Osteoblast (primary cell): Measurements from ENCODE around the gene C12orf75. TPM values are rescaled to one million over a fixed set of nuclear protein-coding genes. Genes with fewer than 3 reads are reported as not detected.

ENCODE experiments used
- DNase-seq: peaks from one replicate; pipeline ENCODE4 v3.0.0; 2011; ENCODE audit warnings: low spot score, mixed read lengths; ENCODE audit not compliant: insufficient read length; ENCODE audit errors: missing footprints
- H2AFZ ChIP-seq: 2 replicates; pipeline ENCODE4 v1.6.0; 2011; ENCODE audit warnings: mild to moderate bottlenecking, low read length
- H3K27ac ChIP-seq: 2 replicates; pipeline ENCODE4 v1.5.1; 2011; ENCODE audit warnings: mild to moderate bottlenecking, low read depth, low read length, moderate library complexity
- H3K27me3 ChIP-seq: 2 replicates; pipeline ENCODE4 v1.6.0; 2012; ENCODE audit warnings: mild to moderate bottlenecking, control low read depth, inconsistent platforms, low read length, moderate library complexity; ENCODE audit not compliant: insufficient read depth
- H3K36me3 ChIP-seq: 2 replicates; pipeline ENCODE4 v1.5.1; 2011; ENCODE audit warnings: mild to moderate bottlenecking, low read length, control low read depth, moderate library complexity; ENCODE audit not compliant: insufficient read depth
- H3K4me1 ChIP-seq: 2 replicates; pipeline ENCODE4 v1.5.1; 2011; ENCODE audit warnings: mild to moderate bottlenecking, low read length, control low read depth, moderate library complexity; ENCODE audit not compliant: insufficient read depth
- H3K4me2 ChIP-seq: 2 replicates; pipeline ENCODE4 v1.6.0; 2011; ENCODE audit warnings: mild to moderate bottlenecking, low read length; ENCODE audit not compliant: insufficient read depth
- H3K4me3 ChIP-seq: fragments of 200-600 bp; sonication (generic); 3 replicates; pipeline ENCODE4 v1.5.1; 2012; ENCODE audit warnings: mild to moderate bottlenecking, low read length, inconsistent platforms; ENCODE audit not compliant: insufficient read depth
- H3K79me2 ChIP-seq: 2 replicates; pipeline ENCODE4 v1.6.0; 2012; ENCODE audit warnings: mild to moderate bottlenecking, low read length, control low read depth, inconsistent platforms; ENCODE audit not compliant: insufficient read depth
- H3K9me3 ChIP-seq: 2 replicates; pipeline ENCODE4 v1.5.1; 2011; ENCODE audit warnings: low read depth, low read length, control low read depth
- H4K20me1 ChIP-seq: 2 replicates; pipeline ENCODE4 v1.6.0; 2012; ENCODE audit warnings: mild to moderate bottlenecking, low read length, control low read depth; ENCODE audit not compliant: insufficient read depth
- total RNA-seq: library from RNA; depleted of rRNA; stranded (reverse); fragments of >200 nt; gene quantifications from 2 replicates; pipeline ENCODE4 v1.2.3, GENCODE V29; 2012
- TF ChIP-seq, protein P1 (sequence below): IDR thresholded peaks from 2 replicates; pipeline ENCODE4 v1.5.1; 2011; ENCODE audit warnings: mild to moderate bottlenecking, low read depth, low read length, moderate library complexity; ENCODE audit errors: extremely low read depth

The C12orf75 gene
- total RNA-seq, 1 donor: 48.5 TPM

DNA sequence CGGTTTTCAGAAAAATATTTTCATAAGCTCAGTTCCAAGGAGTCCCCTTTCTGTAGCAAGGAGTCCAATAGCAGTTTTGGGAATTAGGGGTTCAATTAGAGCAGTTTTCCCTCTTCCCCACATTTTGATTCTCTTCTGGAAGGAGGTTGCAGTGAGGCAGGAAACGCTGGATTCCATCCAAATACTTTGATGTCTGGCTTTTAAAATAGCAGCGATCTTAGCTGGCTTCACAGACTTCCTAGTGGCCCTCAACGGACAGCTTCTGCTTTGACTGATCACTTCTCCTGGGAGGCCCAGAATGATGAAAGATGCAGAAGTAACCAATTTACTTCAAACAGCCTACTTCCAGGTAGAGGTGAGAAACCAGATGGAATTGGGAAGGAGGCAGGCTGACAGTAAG lies 63.1 kb downstream of the C12orf75 start:
- TF ChIP-seq, protein P1, sequence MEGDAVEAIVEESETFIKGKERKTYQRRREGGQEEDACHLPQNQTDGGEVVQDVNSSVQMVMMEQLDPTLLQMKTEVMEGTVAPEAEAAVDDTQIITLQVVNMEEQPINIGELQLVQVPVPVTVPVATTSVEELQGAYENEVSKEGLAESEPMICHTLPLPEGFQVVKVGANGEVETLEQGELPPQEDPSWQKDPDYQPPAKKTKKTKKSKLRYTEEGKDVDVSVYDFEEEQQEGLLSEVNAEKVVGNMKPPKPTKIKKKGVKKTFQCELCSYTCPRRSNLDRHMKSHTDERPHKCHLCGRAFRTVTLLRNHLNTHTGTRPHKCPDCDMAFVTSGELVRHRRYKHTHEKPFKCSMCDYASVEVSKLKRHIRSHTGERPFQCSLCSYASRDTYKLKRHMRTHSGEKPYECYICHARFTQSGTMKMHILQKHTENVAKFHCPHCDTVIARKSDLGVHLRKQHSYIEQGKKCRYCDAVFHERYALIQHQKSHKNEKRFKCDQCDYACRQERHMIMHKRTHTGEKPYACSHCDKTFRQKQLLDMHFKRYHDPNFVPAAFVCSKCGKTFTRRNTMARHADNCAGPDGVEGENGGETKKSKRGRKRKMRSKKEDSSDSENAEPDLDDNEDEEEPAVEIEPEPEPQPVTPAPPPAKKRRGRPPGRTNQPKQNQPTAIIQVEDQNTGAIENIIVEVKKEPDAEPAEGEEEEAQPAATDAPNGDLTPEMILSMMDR: no peak
- no peaks in the 10 kb centered on the region for H3K27me3 ChIP-seq
- H2AFZ ChIP-seq: no peak overlapping the region
- H3K9me3 ChIP-seq: no peaks in the 10 kb centered on the region
- no peaks in the 10 kb centered on the region for H3K79me2 ChIP-seq
- H3K27ac ChIP-seq: no peak overlapping the region
- H3K4me2 ChIP-seq: no peak overlapping the region
- no peaks in the 10 kb centered on the region for H3K36me3 ChIP-seq
- no peak for DNase-seq
- H3K4me1 ChIP-seq: peaks cover 7% of the 10 kb centered on the region
- no peak overlapping the region for H3K4me3 ChIP-seq
- H4K20me1 ChIP-seq: no peaks in the 10 kb centered on the region

DNA sequence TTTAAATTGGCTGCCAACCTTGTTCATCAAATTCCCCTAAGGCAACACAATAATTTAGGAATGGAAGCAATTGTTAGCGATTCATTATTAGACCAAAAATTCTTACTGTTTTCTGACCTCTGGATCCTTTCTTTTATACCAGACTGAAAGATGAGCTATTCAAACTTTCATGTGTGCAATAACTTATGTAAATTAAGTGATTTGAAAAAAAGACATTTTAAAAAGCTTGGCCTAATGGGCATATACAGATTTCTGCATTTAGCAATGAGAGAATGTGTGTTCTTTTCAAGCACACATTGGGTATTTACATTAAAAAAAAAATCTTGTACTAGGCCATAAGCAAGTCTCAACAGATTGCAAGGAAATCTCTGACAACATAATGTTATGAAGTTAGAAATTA lies 65.5 kb downstream of the C12orf75 start:
- H3K4me1 ChIP-seq: peaks cover 8% of the 10 kb centered on the region
- no peaks in the 10 kb centered on the region for H3K27me3 ChIP-seq
- H3K36me3 ChIP-seq: no peaks in the 10 kb centered on the region
- no peaks in the 10 kb centered on the region for H3K79me2 ChIP-seq
- H3K27ac ChIP-seq: no peak overlapping the region
- H4K20me1 ChIP-seq: no peaks in the 10 kb centered on the region
- no peak overlapping the region for H3K4me2 ChIP-seq
- no peaks in the 10 kb centered on the region for H3K9me3 ChIP-seq
- no peak for DNase-seq
- TF ChIP-seq, protein P1: no peak
- H3K4me3 ChIP-seq: no peak overlapping the region
- H2AFZ ChIP-seq: no peak overlapping the region

DNA sequence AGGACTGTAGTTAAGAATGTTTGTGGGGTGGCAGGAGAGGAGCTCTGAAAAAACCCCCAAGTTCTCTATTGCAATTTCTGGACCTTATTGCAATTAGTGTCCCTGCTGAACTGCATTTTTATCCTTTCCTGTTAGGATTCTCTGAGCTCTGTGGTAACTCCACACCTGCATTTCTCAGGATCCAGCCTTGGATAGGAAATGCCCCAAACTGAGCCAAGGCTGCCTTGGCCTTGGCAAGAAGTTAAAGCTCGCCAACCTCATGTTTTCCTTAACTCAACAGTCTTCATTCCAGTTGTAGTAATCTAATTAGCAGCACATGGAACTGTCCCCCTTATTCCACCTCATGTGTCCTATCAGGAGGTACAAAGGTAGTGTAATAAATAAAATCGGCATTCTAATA lies 66.5 kb downstream of the C12orf75 start:
- Histone ChIP-seq H3K4me3 (no peak overlapping the region), H3K4me1 (peaks cover 18% of the 10 kb centered on the region), H3K79me2 (no peaks in the 10 kb centered on the region), H3K27me3 (no peaks in the 10 kb centered on the region), H3K9me3 (no peaks in the 10 kb centered on the region), H4K20me1 (no peaks in the 10 kb centered on the region), H3K4me2 (no peak overlapping the region), H3K27ac (no peak overlapping the region), H3K36me3 (no peaks in the 10 kb centered on the region), H2AFZ (no peak overlapping the region)
- no peak for DNase-seq
- TF ChIP-seq, protein P1: no peak

DNA sequence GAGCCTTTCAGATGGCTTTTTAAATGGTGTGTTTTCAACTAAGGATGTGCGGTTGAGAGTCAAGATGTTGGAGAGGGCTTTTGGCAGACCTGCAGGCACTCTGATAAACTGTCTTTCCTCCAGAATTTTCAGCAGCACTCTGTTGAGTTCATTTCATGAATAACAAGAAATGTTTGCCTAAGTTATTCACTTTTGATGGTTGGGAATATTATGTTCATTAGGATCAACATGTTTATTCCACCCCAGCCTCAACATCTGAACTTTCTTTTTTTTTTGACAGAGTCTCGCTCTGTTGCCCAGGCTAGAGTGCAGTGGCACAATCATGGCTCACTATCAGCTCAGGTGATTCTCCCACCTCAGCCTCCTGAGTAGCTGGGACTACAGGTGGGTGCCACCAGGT lies 68.4 kb downstream of the C12orf75 start:
- no peaks in the 10 kb centered on the region for H3K27me3 ChIP-seq
- TF ChIP-seq, protein P1: no peak
- H4K20me1 ChIP-seq: no peaks in the 10 kb centered on the region
- no peak overlapping the region for H3K4me3 ChIP-seq
- H2AFZ ChIP-seq: no peak overlapping the region
- no peaks in the 10 kb centered on the region for H3K9me3 ChIP-seq
- no peaks in the 10 kb centered on the region for H3K36me3 ChIP-seq
- peaks cover 16% of the 10 kb centered on the region for H3K4me1 ChIP-seq
- no peak overlapping the region for H3K27ac ChIP-seq
- no peak overlapping the region for H3K4me2 ChIP-seq
- no peak for DNase-seq
- H3K79me2 ChIP-seq: no peaks in the 10 kb centered on the region
